GM19467 (cell line): ENCODE data around the gene SRGAP3.

Experiments used
- ATAC-seq: cut with Tn5 transposase; IDR thresholded peaks from one replicate; pipeline ENCODE4 v1.9.1; 2021; ENCODE audit warnings: mild to moderate bottlenecking, moderate library complexity; ENCODE audit not compliant: unreplicated experiment

The SRGAP3 gene

GRCh38 chr3:8952130-8952529 is 297.3 kb downstream of the SRGAP3 start:
- no peak for ATAC-seq

- no peak for ATAC-seq
Measured at GRCh38 chr3:8945890-8946600, 303.4 kb downstream of the SRGAP3 start.

GRCh38 chr3:8942746-8943488 is 306.5 kb downstream of the SRGAP3 start:
- ATAC-seq = no peak

- no peak for ATAC-seq
Measured at GRCh38 chr3:8942115-8942514, 307.3 kb downstream of the SRGAP3 start.

GRCh38 chr3:8938021-8938420 is 311.4 kb downstream of the SRGAP3 start:
- ATAC-seq = peak; percentile 60

GRCh38 chr3:8937064-8938020 is 312.1 kb downstream of the SRGAP3 start:
- ATAC-seq = no peak

- ATAC-seq = no peak
Measured at GRCh38 chr3:8932507-8932906, 316.9 kb downstream of the SRGAP3 start.

GRCh38 chr3:8931342-8931741 is 318.1 kb downstream of the SRGAP3 start:
- ATAC-seq = no peak
